GM23338 (cell line): ENCODE data around the gene SCG5. TPM values are rescaled to one million over a fixed set of nuclear protein-coding genes. Genes with fewer than 3 reads are reported as not detected.

Experiments used
- ATAC-seq: fragments of 200-7000 bp; cut with Tn5 transposase; 3 replicates; pipeline ENCODE4 v1.9.1; 2020
- DNase-seq: peaks from one replicate; pipeline ENCODE4 v3.0.0-alpha.2; 2015; ENCODE audit warnings: low spot score
- H2AFZ ChIP-seq: fragments of 200-600 bp; sonication (generic); 2 replicates; pipeline ENCODE4 v1.8.0; 2016; ENCODE audit warnings: antibody characterized with exemption, mild to moderate bottlenecking, moderate library complexity
- H3F3A ChIP-seq: fragments of 200-600 bp; sonication (generic); replicated peaks from 2 replicates; pipeline ENCODE4 v1.8.0; 2017; ENCODE audit warnings: antibody characterized with exemption, mixed run types, low read depth
- H3K27ac ChIP-seq: fragments of 200-600 bp; sonication (generic); 2 replicates; pipeline ENCODE4 v1.6.1; 2016; ENCODE audit warnings: low read depth
- H3K27me3 ChIP-seq: fragments of 200-600 bp; sonication (generic); 2 replicates; pipeline ENCODE4 v1.8.0; 2016; ENCODE audit warnings: mild to moderate bottlenecking, mixed run types, moderate library complexity; ENCODE audit not compliant: insufficient read depth
- H3K36me3 ChIP-seq: fragments of 200-600 bp; sonication (generic); 2 replicates; pipeline ENCODE4 v1.8.0; 2016; ENCODE audit warnings: mild to moderate bottlenecking; ENCODE audit not compliant: insufficient read depth
- H3K4me1 ChIP-seq: fragments of 200-600 bp; sonication (generic); 2 replicates; pipeline ENCODE4 v1.8.0; 2016; ENCODE audit warnings: mild to moderate bottlenecking, moderate library complexity; ENCODE audit not compliant: insufficient read depth
- H3K4me2 ChIP-seq: fragments of 200-600 bp; sonication (generic); 2 replicates; pipeline ENCODE4 v1.7.1; 2017; ENCODE audit warnings: mixed run types
- H3K4me3 ChIP-seq: fragments of 200-600 bp; sonication (generic); 2 replicates; pipeline ENCODE4 v1.6.1; 2016; ENCODE audit warnings: mixed run types
- H3K79me2 ChIP-seq: fragments of 200-600 bp; sonication (generic); replicated peaks from 2 replicates; pipeline ENCODE4 v1.8.0; 2017; ENCODE audit warnings: mild to moderate bottlenecking; ENCODE audit not compliant: insufficient read depth
- H3K9me2 ChIP-seq: fragments of 200-600 bp; sonication (generic); 2 replicates; pipeline ENCODE4 v1.8.0; 2017; ENCODE audit not compliant: insufficient read depth
- H4K20me1 ChIP-seq: fragments of 200-600 bp; sonication (generic); replicated peaks from 2 replicates; pipeline ENCODE4 v1.8.0; 2017; ENCODE audit warnings: mild to moderate bottlenecking; ENCODE audit not compliant: insufficient read depth
- H3K27ac Mint-ChIP-seq: 2 replicates; pipeline ENCODE4 v1.8.0; 2020; ENCODE audit warnings: inconsistent platforms, mild to moderate bottlenecking, moderate library complexity, mixed read lengths
- H3K27me3 Mint-ChIP-seq: 3 replicates; pipeline ENCODE4 v1.8.0; 2022; ENCODE audit warnings: low read depth, mild to moderate bottlenecking, moderate library complexity, mixed read lengths, inconsistent platforms; ENCODE audit not compliant: insufficient read depth, poor library complexity
- H3K36me3 Mint-ChIP-seq: 3 replicates; pipeline ENCODE4 v1.8.0; 2021; ENCODE audit warnings: low read depth, mild to moderate bottlenecking, inconsistent platforms, moderate library complexity, mixed read lengths
- H3K4me1 Mint-ChIP-seq: 3 replicates; pipeline ENCODE4 v1.8.0; 2020; ENCODE audit warnings: mild to moderate bottlenecking, inconsistent platforms, mixed read lengths
- H3K4me3 Mint-ChIP-seq: 3 replicates; pipeline ENCODE4 v1.8.0; 2021; ENCODE audit warnings: moderate library complexity, mild to moderate bottlenecking, inconsistent platforms, mixed read lengths
- H3K9me3 Mint-ChIP-seq: 3 replicates; pipeline ENCODE4 v1.8.0; 2020; ENCODE audit warnings: moderate library complexity, mild to moderate bottlenecking, inconsistent platforms, mixed read lengths
- CREB1 ChIP-seq: fragments of 250-450 bp; sonication (Bioruptor Pico); IDR thresholded peaks from 2 replicates; pipeline ENCODE4 v1.5.0; 2020; ENCODE audit warnings: low read depth, mild to moderate bottlenecking, moderate library complexity
- CTCF ChIP-seq, 2 experiments: fragments of 200-600 bp in 1 of 2; sonication (generic) in 1 of 2; conservative IDR thresholded peaks; 2 replicates each; pipeline versions ENCODE4 v1.5.1 to v1.6.1; 2016 to 2017; ENCODE audit warnings: antibody characterized with exemption in 2 of 2, low read depth in 2 of 2, mild to moderate bottlenecking in 2 of 2, moderate library complexity in 1 of 2
- EZH2 ChIP-seq: fragments of 200-600 bp; sonication (generic); IDR thresholded peaks from one replicate; pipeline ENCODE4 v1.8.0; 2017; ENCODE audit warnings: antibody characterized with exemption, mild to moderate bottlenecking, low read depth; ENCODE audit not compliant: unreplicated experiment
- EZH2phosphoT487 ChIP-seq: fragments of 200-600 bp; sonication (generic); IDR thresholded peaks from one replicate; pipeline ENCODE4 v1.8.1; 2018; ENCODE audit warnings: antibody characterized with exemption; ENCODE audit not compliant: unreplicated experiment
- JUNB ChIP-seq: IDR thresholded peaks from one replicate; pipeline ENCODE4 v1.6.1; 2016; ENCODE audit warnings: antibody characterized with exemption; ENCODE audit not compliant: unreplicated experiment
- NANOG ChIP-seq: IDR thresholded peaks from 2 replicates; pipeline ENCODE4 v1.6.1; 2016; ENCODE audit warnings: antibody characterized with exemption, borderline replicate concordance
- POLR2AphosphoS5 ChIP-seq: IDR thresholded peaks from 2 replicates; pipeline ENCODE4 v1.6.1; 2016; ENCODE audit warnings: antibody characterized with exemption, low read depth
- REST ChIP-seq: IDR thresholded peaks from one replicate; pipeline ENCODE4 v1.6.1; 2018; ENCODE audit warnings: antibody characterized with exemption; ENCODE audit not compliant: unreplicated experiment
- STAT1 ChIP-seq: IDR thresholded peaks from one replicate; pipeline ENCODE4 v1.6.1; 2016; ENCODE audit warnings: antibody characterized with exemption; ENCODE audit not compliant: unreplicated experiment
- ZNF114 ChIP-seq: fragments of 250-450 bp; sonication (Bioruptor Pico); IDR thresholded peaks from 2 replicates; pipeline ENCODE4 v1.5.0; 2020; ENCODE audit warnings: mild to moderate bottlenecking, moderate library complexity
- ZNF331 ChIP-seq: fragments of 250-450 bp; sonication (Bioruptor Pico); IDR thresholded peaks from 2 replicates; pipeline ENCODE4 v1.5.0; 2020; ENCODE audit warnings: low read depth, mild to moderate bottlenecking, moderate library complexity
- ZNF462 ChIP-seq: fragments of 250-450 bp; sonication (Bioruptor Pico); IDR thresholded peaks from 2 replicates; pipeline ENCODE4 v1.5.0; 2020; ENCODE audit warnings: mild to moderate bottlenecking, moderate library complexity
- polyA plus RNA-seq: library from polyadenylated mRNA; unstranded; fragments of >200 nt; fragmentation: Nextera tagmentation; extraction: Ambion mirVana; gene quantifications from 2 replicates; pipeline ENCODE4 v1.2.1, GENCODE V29; 2016
- total RNA-seq: library from RNA; depleted of rRNA; stranded (reverse); fragments of >200 nt; shearing (Covaris generic); gene quantifications from 2 replicates; pipeline ENCODE4 v1.2.3, GENCODE V29; 2014
- TF ChIP-seq, protein P1 (sequence below): IDR thresholded peaks from 2 replicates; pipeline ENCODE4 v1.6.1; 2016; ENCODE audit warnings: antibody characterized with exemption

SCG5 gene
- total and polyA plus RNA-seq, 2 experiments from 2014 or later, result 48.1 to 73.3 TPM

- DNase-seq, result no peak
- H3K27ac ChIP-seq, result no peak overlapping the region
- 0 out of 2 replicates have a peak, but pooled peaks cover 4% of the 10 kb centered on the region for H3K79me2 ChIP-seq
- Mint-ChIP-seq H3K9me3 (no peaks in the 10 kb centered on the region), H3K4me3 (no peak overlapping the region), H3K27ac (no peak overlapping the region), H3K36me3 (no peaks in the 10 kb centered on the region; the same call in 2 of the 3 replicates), H3K4me1 (peaks cover 17% of the 10 kb centered on the region), H3K27me3 (peaks cover 2% of the 10 kb centered on the region)
- no peaks in the 10 kb centered on the region for H3K36me3 ChIP-seq
- H3F3A ChIP-seq, result no peaks in the 10 kb centered on the region
- ATAC-seq, result no peak
- peaks cover 5% of the 10 kb centered on the region; the same call in 1 of the 2 replicates for H4K20me1 ChIP-seq
- H3K4me2 ChIP-seq, result no peak overlapping the region
- peaks cover 12% of the 10 kb centered on the region for H3K4me1 ChIP-seq
- no peaks in the 10 kb centered on the region for H3K9me2 ChIP-seq
- no peak overlapping the region for H2AFZ ChIP-seq
- H3K27me3 ChIP-seq, result no peaks in the 10 kb centered on the region
- TF ChIP-seq POLR2AphosphoS5, result no peak
- TF ChIP-seq ZNF114 (CRISPR knock-in tag), result no peak
- no peak for TF ChIP-seq ZNF462
- TF ChIP-seq, protein P1, sequence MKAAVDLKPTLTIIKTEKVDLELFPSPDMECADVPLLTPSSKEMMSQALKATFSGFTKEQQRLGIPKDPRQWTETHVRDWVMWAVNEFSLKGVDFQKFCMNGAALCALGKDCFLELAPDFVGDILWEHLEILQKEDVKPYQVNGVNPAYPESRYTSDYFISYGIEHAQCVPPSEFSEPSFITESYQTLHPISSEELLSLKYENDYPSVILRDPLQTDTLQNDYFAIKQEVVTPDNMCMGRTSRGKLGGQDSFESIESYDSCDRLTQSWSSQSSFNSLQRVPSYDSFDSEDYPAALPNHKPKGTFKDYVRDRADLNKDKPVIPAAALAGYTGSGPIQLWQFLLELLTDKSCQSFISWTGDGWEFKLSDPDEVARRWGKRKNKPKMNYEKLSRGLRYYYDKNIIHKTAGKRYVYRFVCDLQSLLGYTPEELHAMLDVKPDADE, result no peak
- no peak for TF ChIP-seq JUNB
- no peak for TF ChIP-seq STAT1
- TF ChIP-seq REST, result no peak
- no peak for TF ChIP-seq EZH2phosphoT487
- TF ChIP-seq ZNF331 (CRISPR knock-in tag), result no peak
- no peak for TF ChIP-seq EZH2
- no peak for TF ChIP-seq CREB1
- no peak for TF ChIP-seq NANOG
- no peak for TF ChIP-seq CTCF (conservative IDR thresholded peaks at IDR 0.05; ENCODE audit: low read depth in 2 of 2)
- H3K4me3 ChIP-seq, result no peak overlapping the region
Measured at GRCh38 chr15:32664796-32665195, 23.3 kb downstream of the SCG5 start.
